Stimulated activated CD4-positive, alpha-beta T cell treated with anti-CD3 and anti-CD28 coated beads, Interleukin-15, amount 100 ng/mL, for 1 hour (primary cell): Measurements from ENCODE around the gene PRND.
"Not testable (repeated sequence)": the region's sequence is repeated elsewhere in the genome, so short reads cannot be mapped to it uniquely, and the experiment has no call there.

Source experiments
- DNase-seq, 2 donors: peaks; one replicate each; pipeline ENCODE4 v3.0.0-alpha.2; 2020; ENCODE audit warnings: low read depth in 1 of 2, low spot score in 1 of 2

PRND gene

GRCh38 chr20:4708036-4708435 lies 13.7 kb upstream of the PRND start:
- DNase-seq: no peak

- no peak for DNase-seq
Measured at GRCh38 chr20:4708856-4709255, 12.9 kb upstream of the PRND start.

- no peak for DNase-seq
Measured at GRCh38 chr20:4709261-4710105, 12.2 kb upstream of the PRND start.

- DNase-seq: no peak
Measured at GRCh38 chr20:4710106-4710475, 11.6 kb upstream of the PRND start.

- DNase-seq: no peak
Measured at GRCh38 chr20:4711511-4711910, 10.2 kb upstream of the PRND start.

GRCh38 chr20:4713401-4713800 lies 8.3 kb upstream of the PRND start:
- no peak for DNase-seq

GRCh38 chr20:4714818-4715217 lies 6.9 kb upstream of the PRND start:
- no peak for DNase-seq

GRCh38 chr20:4717816-4718570 lies 3.7 kb upstream of the PRND start:
- DNase-seq: no peak

GRCh38 chr20:4719190-4719589 lies 2.5 kb upstream of the PRND start:
- DNase-seq: no peak

- peak; percentile 48 to 50 for DNase-seq
Measured at GRCh38 chr20:4720041-4720976, 1.4 kb upstream of the PRND start.

- DNase-seq: no peak
Measured at GRCh38 chr20:4720977-4721349, 746 bp upstream of the PRND start.

- no peak for DNase-seq
Measured at GRCh38 chr20:4722571-4722970, 862 bp downstream of the PRND start.

GRCh38 chr20:4722993-4723392 lies 1.3 kb downstream of the PRND start:
- no peak for DNase-seq

GRCh38 chr20:4723553-4723952 lies 1.8 kb downstream of the PRND start:
- not testable (repeated sequence) for DNase-seq

GRCh38 chr20:4724459-4725262 lies 3.0 kb downstream of the PRND start:
- no peak for DNase-seq

GRCh38 chr20:4725263-4725550 lies 3.5 kb downstream of the PRND start:
- DNase-seq: no peak

GRCh38 chr20:4726710-4727397 lies 5.1 kb downstream of the PRND start:
- DNase-seq: no peak

GRCh38 chr20:4728120-4728760 lies 6.5 kb downstream of the PRND start:
- no peak for DNase-seq

GRCh38 chr20:4729265-4729664 lies 7.6 kb downstream of the PRND start:
- no peak for DNase-seq

GRCh38 chr20:4730780-4731179 lies 9.1 kb downstream of the PRND start:
- DNase-seq: no peak
